OCI-LY3 (cell line): ENCODE measurements around the gene SMIM38.

Experiments
- EZH2phosphoT487 ChIP-seq: fragments of 200-600 bp; shearing (Covaris generic); IDR thresholded peaks from 2 replicates; pipeline ENCODE4 v1.6.1; 2018; ENCODE audit warnings: antibody characterized with exemption, mixed run types, low read depth
- TF ChIP-seq, protein P1 (sequence below): fragments of 200-600, 300-600 bp; sonication (generic); IDR thresholded peaks from 2 replicates; pipeline ENCODE4 v1.5.1; 2014; ENCODE audit warnings: antibody characterized with exemption, low read length, low read depth

DNA sequence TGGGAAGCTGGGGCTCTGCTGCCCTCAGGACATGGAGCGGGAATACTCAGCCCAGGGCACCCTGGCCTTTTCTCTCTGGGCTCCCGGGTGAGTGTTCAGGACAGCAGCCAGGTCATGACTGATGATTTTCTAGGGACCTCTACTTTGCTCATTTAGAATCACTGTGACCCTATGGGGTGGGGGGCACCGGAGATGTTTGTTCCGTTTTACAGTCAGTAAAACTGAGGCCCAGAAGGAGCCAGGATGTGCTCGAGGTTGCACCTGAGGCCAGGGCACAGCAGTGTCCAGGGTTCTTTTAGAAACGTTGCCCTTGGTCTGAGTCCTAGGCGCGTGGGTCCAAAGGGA lies 48.1 kb downstream of the SMIM38 start:
- TF ChIP-seq, protein P1, sequence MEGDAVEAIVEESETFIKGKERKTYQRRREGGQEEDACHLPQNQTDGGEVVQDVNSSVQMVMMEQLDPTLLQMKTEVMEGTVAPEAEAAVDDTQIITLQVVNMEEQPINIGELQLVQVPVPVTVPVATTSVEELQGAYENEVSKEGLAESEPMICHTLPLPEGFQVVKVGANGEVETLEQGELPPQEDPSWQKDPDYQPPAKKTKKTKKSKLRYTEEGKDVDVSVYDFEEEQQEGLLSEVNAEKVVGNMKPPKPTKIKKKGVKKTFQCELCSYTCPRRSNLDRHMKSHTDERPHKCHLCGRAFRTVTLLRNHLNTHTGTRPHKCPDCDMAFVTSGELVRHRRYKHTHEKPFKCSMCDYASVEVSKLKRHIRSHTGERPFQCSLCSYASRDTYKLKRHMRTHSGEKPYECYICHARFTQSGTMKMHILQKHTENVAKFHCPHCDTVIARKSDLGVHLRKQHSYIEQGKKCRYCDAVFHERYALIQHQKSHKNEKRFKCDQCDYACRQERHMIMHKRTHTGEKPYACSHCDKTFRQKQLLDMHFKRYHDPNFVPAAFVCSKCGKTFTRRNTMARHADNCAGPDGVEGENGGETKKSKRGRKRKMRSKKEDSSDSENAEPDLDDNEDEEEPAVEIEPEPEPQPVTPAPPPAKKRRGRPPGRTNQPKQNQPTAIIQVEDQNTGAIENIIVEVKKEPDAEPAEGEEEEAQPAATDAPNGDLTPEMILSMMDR = no peak
- TF ChIP-seq EZH2phosphoT487 = no peak
